ENCODE measurements around the gene TGFBRAP1. TPM values are rescaled to one million over a fixed set of nuclear protein-coding genes. Genes with fewer than 3 reads are reported as not detected.

The TGFBRAP1 gene
- total and polyA plus RNA-seq, 2 donors (not counting 3 experiments of a cell fraction or from before 2014, with no cell fraction given) = 25.4 to 37.6 TPM

DNA sequence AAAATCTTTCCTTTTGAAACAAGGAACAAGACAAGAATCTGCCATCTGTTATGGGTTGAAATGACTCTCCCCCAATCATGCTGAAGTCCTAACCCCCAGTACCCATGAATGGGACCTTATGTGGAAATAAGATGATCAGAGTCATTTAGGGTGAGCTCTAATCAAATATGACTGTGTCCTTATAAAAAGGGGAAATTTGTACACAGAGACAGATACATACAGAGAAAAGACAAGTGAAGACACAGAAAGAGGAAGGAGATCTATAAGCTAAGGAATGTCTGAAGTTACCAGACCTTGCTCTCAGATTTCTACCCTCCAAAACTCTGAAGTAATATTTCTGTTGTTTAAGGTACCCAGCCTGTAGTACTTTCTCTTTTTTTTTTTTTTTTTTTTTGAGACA, 15.7 kb downstream of the TGFBRAP1 start:
- FAIRE-seq (no peak), DNase-seq (ENCODE audit: low read depth, low spot score) (no peak)
- Histone ChIP-seq H3K4me1 (ENCODE audit: control insufficient read depth, extremely low read depth, insufficient read depth, low read length) (peaks cover 7% of the 10 kb centered on the region), H3K27ac (ENCODE audit: insufficient read depth, low read depth, low read length) (no peak overlapping the region), H3K9ac (replicated peaks; ENCODE audit: extremely low read depth, insufficient read depth, low read length) (no peak overlapping the region), H3K79me2 (ENCODE audit: control insufficient read depth, insufficient read depth, low read length) (peaks cover 76% of the 10 kb centered on the region), H3K9me1 (replicated peaks; ENCODE audit: control insufficient read depth, extremely low read depth, insufficient read depth, low read length) (no peaks in the 10 kb centered on the region), H3K36me3 (ENCODE audit: control insufficient read depth in 2 of 2, extremely low read depth in 1 of 2, insufficient read depth in 2 of 2, low read length in 2 of 2) (peaks cover 0 to 3% of the 10 kb centered on the region in 2 experiments), H3K27me3 (ENCODE audit: control insufficient read depth in 2 of 2, insufficient read depth in 2 of 2, low read length in 2 of 2) (no peaks in the 10 kb centered on the region), H2AFZ (ENCODE audit: low read depth, low read length) (no peak overlapping the region), H3K9me3 (replicated peaks; ENCODE audit: control insufficient read depth, insufficient read depth, low read length) (no peaks in the 10 kb centered on the region), H3K4me3 (replicated peaks in 1 of 3; ENCODE audit: insufficient read depth in 1 of 3, low read depth in 1 of 3, low read length in 3 of 3) (no peak overlapping the region), H4K20me1 (replicated peaks; ENCODE audit: control insufficient read depth, extremely low read depth, insufficient read depth, low read length) (peaks cover 6% of the 10 kb centered on the region), H3K4me2 (ENCODE audit: insufficient read depth, low read length) (no peak overlapping the region)
- no TSS peak for BruUV-seq (replicated peaks)
- ChIA-PET POLR2A (no interaction called here), CTCF (interaction anchor here (1.0 to 3.0 kb wide), 2 partner anchors 8 to 19 kb away, joined by 3 to 10 read pairs; no protein-coding TSS in a partner anchor)
- dilution Hi-C loops (cut with MboI; ENCODE audit: extremely low pct_ligation_motif_present, low sequenced_read_pairs) (no loop called here), intact Hi-C loops (cut with micrococcal nuclease) (no loop called here)
- TF ChIP-seq GATA2 (IDR thresholded peaks at IDR 0.05; ENCODE audit: insufficient read depth, insufficient read length, low read depth, low read length) = no peak
- no peak for TF ChIP-seq POLR2AphosphoS5 (IDR thresholded peaks at IDR 0.05; ENCODE audit: insufficient read depth, low read depth, low read length)
- TF ChIP-seq FOS (IDR thresholded peaks at IDR 0.05; ENCODE audit: borderline replicate concordance, insufficient read depth, low read length) = no peak
- TF ChIP-seq, protein P1, sequence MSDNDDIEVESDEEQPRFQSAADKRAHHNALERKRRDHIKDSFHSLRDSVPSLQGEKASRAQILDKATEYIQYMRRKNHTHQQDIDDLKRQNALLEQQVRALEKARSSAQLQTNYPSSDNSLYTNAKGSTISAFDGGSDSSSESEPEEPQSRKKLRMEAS (IDR thresholded peaks at IDR 0.05; ENCODE audit: insufficient read depth, insufficient read length) = no peak
- no peak for TF ChIP-seq JUN (IDR thresholded peaks at IDR 0.05; ENCODE audit: borderline replicate concordance, insufficient read depth, insufficient read length, low read depth)
- no peak for TF ChIP-seq MYC (IDR thresholded peaks at IDR 0.05; ENCODE audit: low read depth, low read length)
- no peak for TF ChIP-seq EZH2 (IDR thresholded peaks at IDR 0.05; ENCODE audit: borderline replicate concordance, low read depth, low read length, severe bottlenecking)
- no peak for TF ChIP-seq POLR2A (IDR thresholded peaks at IDR 0.05; ENCODE audit: low read depth, low read length)
- TF ChIP-seq, protein P2, sequence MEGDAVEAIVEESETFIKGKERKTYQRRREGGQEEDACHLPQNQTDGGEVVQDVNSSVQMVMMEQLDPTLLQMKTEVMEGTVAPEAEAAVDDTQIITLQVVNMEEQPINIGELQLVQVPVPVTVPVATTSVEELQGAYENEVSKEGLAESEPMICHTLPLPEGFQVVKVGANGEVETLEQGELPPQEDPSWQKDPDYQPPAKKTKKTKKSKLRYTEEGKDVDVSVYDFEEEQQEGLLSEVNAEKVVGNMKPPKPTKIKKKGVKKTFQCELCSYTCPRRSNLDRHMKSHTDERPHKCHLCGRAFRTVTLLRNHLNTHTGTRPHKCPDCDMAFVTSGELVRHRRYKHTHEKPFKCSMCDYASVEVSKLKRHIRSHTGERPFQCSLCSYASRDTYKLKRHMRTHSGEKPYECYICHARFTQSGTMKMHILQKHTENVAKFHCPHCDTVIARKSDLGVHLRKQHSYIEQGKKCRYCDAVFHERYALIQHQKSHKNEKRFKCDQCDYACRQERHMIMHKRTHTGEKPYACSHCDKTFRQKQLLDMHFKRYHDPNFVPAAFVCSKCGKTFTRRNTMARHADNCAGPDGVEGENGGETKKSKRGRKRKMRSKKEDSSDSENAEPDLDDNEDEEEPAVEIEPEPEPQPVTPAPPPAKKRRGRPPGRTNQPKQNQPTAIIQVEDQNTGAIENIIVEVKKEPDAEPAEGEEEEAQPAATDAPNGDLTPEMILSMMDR (IDR thresholded peaks at IDR 0.05; ENCODE audit: extremely low read depth in 1 of 2, insufficient read depth in 1 of 2, low read depth in 1 of 2, low read length in 2 of 2) = no peak
